Activated B cell treated with CpG ODN at 0.5 μM for 24 hours (primary cell): ENCODE data around the gene ZNF385C. TPM values are rescaled to one million over a fixed set of nuclear protein-coding genes. Genes with fewer than 3 reads are reported as not detected.

Source experiments
- ATAC-seq: fragments of 200-7000 bp; cut with Tn5 transposase; one replicate; pipeline ENCODE4 v1.10.0; 2021; ENCODE audit warnings: low read depth, mild to moderate bottlenecking, moderate library complexity
- CTCF ChIA-PET: fragments of 350-600 bp; sonication (Branson Sonifier 250); formaldehyde crosslinking; loops from one replicate; lab custom pipeline; 2021; ENCODE audit warnings: antibody characterized with exemption; lab: Charles Lee
- POLR2A ChIA-PET: fragments of 350-600 bp; sonication (Branson Sonifier 250); formaldehyde crosslinking; loops from one replicate; lab custom pipeline; 2021; ENCODE audit warnings: antibody characterized with exemption; lab: Charles Lee
- DNase-seq: peaks from one replicate; pipeline ENCODE4 v3.0.0; 2022
- H3K27ac Mint-ChIP-seq: one replicate; pipeline ENCODE4 v1.8.0; 2020; ENCODE audit warnings: mixed read lengths
- H3K27me3 Mint-ChIP-seq: one replicate; pipeline ENCODE4 v1.8.0; 2021; ENCODE audit warnings: mixed read lengths
- H3K36me3 Mint-ChIP-seq: one replicate; pipeline ENCODE4 v1.8.0; 2021; ENCODE audit warnings: low read depth, mixed read lengths
- H3K4me1 Mint-ChIP-seq: one replicate; pipeline ENCODE4 v1.8.0; 2021; ENCODE audit warnings: mixed read lengths
- H3K4me3 Mint-ChIP-seq: one replicate; pipeline ENCODE4 v1.8.0; 2020; ENCODE audit warnings: mild to moderate bottlenecking, mixed read lengths
- H3K9me3 Mint-ChIP-seq: one replicate; pipeline ENCODE4 v1.8.0; 2020; ENCODE audit warnings: mixed read lengths
- intact Hi-C: fragments of 100-400 bp; cut with micrococcal nuclease; formaldehyde crosslinking; loops from one replicate; pipeline ENCODE4 v1.15.1; 2024
- total RNA-seq: library from RNA; stranded (reverse); gene quantifications from 2 replicates; pipeline ENCODE4 v1.2.3, GENCODE V29; 2022
- TF ChIP-seq, protein P1 (sequence below): fragments of 200-600 bp; IDR thresholded peaks from one replicate; pipeline ENCODE4 v1.8.0; 2022; ENCODE audit warnings: antibody characterized with exemption, mild to moderate bottlenecking

ZNF385C gene
- total RNA-seq, 1 donor from 2014 or later = 16.7 TPM

DNA sequence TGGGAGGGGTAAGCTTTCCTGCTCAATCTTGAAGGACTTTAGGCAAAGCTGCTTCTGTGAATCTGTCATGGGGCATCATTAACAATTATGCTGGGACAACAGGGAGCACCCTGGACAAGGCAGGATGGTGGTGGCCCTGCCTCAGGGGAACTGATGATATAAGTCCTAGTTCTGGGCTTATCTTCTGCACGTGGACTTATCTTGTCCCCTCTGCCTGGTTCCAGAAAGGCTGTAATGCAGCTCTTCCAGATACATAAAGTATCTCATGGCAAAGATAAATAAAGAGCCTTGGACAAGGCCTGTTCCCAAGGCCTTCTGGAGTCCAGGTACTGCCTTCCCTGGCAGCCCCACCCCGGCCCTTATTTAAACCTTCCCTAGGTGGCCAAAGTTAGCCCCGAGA is 6.0 kb upstream of the ZNF385C start:
- CTCF ChIA-PET = interaction anchor here (1.6 kb wide), 1 partner anchor 142 kb away, joined by 6 read pairs; no protein-coding TSS in a partner anchor
- no peak overlapping the region for H3K27ac Mint-ChIP-seq
- H3K9me3 Mint-ChIP-seq = no peaks in the 10 kb centered on the region
- H3K36me3 Mint-ChIP-seq = peaks cover 15% of the 10 kb centered on the region
- ATAC-seq (no peak), DNase-seq (no peak)
- peaks cover 13% of the 10 kb centered on the region for H3K4me1 Mint-ChIP-seq
- intact Hi-C loops = no loop called here
- H3K27me3 Mint-ChIP-seq = no peaks in the 10 kb centered on the region
- no peak overlapping the region for H3K4me3 Mint-ChIP-seq
- POLR2A ChIA-PET = no interaction called here
- TF ChIP-seq, protein P1, sequence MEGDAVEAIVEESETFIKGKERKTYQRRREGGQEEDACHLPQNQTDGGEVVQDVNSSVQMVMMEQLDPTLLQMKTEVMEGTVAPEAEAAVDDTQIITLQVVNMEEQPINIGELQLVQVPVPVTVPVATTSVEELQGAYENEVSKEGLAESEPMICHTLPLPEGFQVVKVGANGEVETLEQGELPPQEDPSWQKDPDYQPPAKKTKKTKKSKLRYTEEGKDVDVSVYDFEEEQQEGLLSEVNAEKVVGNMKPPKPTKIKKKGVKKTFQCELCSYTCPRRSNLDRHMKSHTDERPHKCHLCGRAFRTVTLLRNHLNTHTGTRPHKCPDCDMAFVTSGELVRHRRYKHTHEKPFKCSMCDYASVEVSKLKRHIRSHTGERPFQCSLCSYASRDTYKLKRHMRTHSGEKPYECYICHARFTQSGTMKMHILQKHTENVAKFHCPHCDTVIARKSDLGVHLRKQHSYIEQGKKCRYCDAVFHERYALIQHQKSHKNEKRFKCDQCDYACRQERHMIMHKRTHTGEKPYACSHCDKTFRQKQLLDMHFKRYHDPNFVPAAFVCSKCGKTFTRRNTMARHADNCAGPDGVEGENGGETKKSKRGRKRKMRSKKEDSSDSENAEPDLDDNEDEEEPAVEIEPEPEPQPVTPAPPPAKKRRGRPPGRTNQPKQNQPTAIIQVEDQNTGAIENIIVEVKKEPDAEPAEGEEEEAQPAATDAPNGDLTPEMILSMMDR = no peak

DNA sequence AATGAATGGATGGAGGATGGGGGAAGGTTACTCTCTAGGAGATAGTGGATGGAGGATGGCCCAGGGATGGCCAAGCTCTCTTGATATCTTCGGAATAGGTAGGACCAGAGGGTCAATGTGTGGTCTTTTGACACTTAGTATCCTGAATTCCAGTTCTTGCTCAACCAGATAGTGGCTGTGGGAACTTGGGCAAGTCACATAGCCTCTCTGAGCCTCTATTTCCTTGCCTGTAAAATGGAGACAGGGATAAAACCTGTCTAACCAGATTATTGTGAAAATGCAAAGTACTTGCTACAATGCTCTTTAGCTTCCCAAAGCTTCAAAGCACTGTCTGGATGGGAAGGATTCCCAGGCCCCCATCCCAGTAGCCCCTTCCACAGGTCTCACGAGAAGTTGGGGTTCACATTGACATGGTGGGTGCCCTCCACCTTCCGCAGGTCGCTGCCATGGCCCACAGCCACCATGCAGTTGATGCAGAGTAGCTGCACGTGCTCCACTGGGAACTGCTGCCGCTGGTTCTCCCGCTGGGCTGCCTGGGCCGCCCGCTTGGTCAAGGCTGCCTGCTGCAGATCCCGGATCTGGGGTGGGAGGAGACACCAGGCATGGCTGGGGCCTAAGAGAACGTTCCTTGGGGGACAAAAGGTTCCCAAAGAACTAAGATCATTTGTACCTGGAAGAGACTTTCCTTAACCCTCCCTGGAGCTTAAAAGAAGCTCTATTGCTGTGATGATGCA is 5.1 kb upstream of the ZNF385C start:
- TF ChIP-seq, protein P1 = no peak
- CTCF ChIA-PET = interaction anchor here (1.6 kb wide), 1 partner anchor 141 kb away, joined by 6 read pairs; no protein-coding TSS in a partner anchor
- no peak for DNase-seq
- POLR2A ChIA-PET = interaction anchor here (0.6 to 0.7 kb wide), 2 partner anchors 8 to 299 kb away, joined by 3 read pairs; no protein-coding TSS in a partner anchor
- Mint-ChIP-seq H3K36me3 (peaks cover 9% of the 10 kb centered on the region), H3K4me3 (no peak overlapping the region), H3K27ac (no peak overlapping the region), H3K4me1 (peaks cover 13% of the 10 kb centered on the region), H3K27me3 (no peaks in the 10 kb centered on the region), H3K9me3 (no peaks in the 10 kb centered on the region)
- intact Hi-C loops = no loop called here
- no peak for ATAC-seq

DNA sequence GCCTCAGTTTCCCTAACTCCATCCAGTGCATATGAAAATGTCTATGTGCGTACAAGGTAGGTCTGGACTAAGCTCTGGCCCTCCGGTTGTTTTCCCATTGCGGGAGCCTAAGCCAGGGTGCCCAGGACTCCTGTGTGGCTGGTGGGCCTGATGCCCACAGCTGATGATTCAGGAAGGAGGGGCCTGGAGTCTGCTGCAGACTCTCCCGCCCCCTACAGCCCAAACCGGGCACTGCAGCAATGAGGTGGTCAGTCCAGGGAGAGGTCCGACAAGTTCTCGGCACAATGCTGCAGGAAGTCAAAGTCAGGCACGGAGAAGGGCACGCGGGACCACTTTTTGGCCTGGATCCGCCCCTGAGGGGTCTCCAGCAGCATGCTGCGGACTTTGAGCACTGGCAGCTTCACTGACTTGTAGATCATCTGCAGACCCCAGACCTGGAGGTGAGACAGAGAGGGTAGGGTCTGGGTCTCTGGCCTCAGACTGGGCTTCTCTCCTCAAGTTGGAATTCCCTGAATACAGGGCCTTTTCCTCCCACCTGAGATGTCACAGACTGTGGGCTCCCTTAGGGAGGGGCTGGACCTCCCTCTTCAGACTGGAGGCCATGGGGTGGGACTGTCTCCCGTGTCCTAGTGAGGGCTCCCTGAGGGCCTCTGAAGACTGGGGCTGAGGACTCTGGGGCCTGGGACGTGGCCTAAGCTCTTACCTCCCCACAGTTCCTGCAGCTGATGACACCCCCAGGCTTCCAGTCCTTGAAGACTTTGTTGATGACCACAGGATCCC is 3.4 kb upstream of the ZNF385C start:
- DNase-seq (peak; percentile 67), ATAC-seq (peak; percentile 60)
- Mint-ChIP-seq H3K27ac (no peak overlapping the region), H3K4me1 (peaks cover 13% of the 10 kb centered on the region), H3K27me3 (no peaks in the 10 kb centered on the region), H3K36me3 (peaks cover 8% of the 10 kb centered on the region), H3K4me3 (no peak overlapping the region), H3K9me3 (no peaks in the 10 kb centered on the region)
- TF ChIP-seq, protein P1 = no peak
- intact Hi-C loops = loop anchor here (1.0 kb wide), 1 partner anchor 138 kb away; no protein-coding TSS in a partner anchor
- POLR2A ChIA-PET = interaction anchor here (0.7 to 1.2 kb wide), 2 partner anchors 10 to 82 kb away, joined by 3 read pairs; partner anchors contain the start of gene NKIRAS2
- CTCF ChIA-PET = interaction anchor here (0.6 to 3.9 kb wide), 9 partner anchors 10 to 138 kb away, joined by 3 to 21 read pairs (median 7); partner anchors contain the start of genes CNP and DHX58

DNA sequence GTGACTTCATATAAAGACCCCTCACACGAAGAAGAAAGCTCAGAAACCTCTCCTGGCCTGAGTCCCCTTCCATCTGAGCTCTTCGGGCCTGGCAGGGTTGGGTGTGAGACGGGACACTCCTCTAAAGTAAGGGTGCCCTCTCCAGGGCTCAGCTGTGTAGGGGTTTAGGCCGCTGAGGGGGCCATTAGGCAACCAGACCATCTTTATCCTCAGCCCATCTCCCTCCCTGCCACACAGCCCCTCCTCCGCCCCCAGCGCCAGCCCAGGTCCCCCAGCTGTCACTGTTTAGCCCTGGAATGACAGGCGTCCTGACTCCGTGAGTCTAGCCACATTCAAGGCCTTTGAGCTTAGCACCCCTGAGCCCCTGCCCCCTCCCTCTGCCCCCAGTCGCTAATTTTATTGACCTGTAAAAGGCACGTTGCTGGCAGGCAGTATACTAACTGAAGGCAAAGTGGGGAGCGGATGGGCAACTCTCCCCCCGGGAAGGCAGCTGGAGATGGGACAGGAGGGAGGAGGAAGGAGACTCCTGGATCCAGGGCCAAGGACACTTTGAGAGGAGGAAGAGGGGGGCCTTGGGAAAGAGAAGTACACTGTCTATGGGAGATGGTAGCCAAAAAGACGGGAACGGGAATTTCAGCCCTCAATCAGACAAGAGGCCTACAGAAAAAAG is 592 bp upstream of the ZNF385C start:
- H3K9me3 Mint-ChIP-seq = no peaks in the 10 kb centered on the region
- intact Hi-C loops = loop anchor here (1.0 kb wide), 1 partner anchor 17 kb away; no protein-coding TSS in a partner anchor
- peak overlapping the region; percentile 35 for H3K4me3 Mint-ChIP-seq
- POLR2A ChIA-PET = interaction anchor here (0.5 to 4.2 kb wide), 4 partner anchors 9 to 133 kb away, joined by 5 to 33 read pairs (median 6); partner anchors contain the start of genes CNP and DHX58
- peaks cover 12% of the 10 kb centered on the region for H3K4me1 Mint-ChIP-seq
- TF ChIP-seq, protein P1 = no peak
- DNase-seq (no peak), ATAC-seq (no peak)
- CTCF ChIA-PET = interaction anchor here (1.1 to 3.9 kb wide), 3 partner anchors 9 to 136 kb away, joined by 3 to 21 read pairs (median 4); no protein-coding TSS in a partner anchor
- H3K36me3 Mint-ChIP-seq = no peaks in the 10 kb centered on the region
- no peak overlapping the region for H3K27ac Mint-ChIP-seq
- H3K27me3 Mint-ChIP-seq = peaks cover 9% of the 10 kb centered on the region
